Activated CD4-positive, alpha-beta T cell treated with anti-CD3 and anti-CD28 coated beads, Interleukin-2, amount 10 ng/mL, durations not matched to agents 7 days and 5 days (primary cell): Measurements from ENCODE around the gene BNC2. TPM values are rescaled to one million over a fixed set of nuclear protein-coding genes. Genes with fewer than 3 reads are reported as not detected.

Source experiments
- CTCF ChIA-PET: fragments of 350-600 bp; sonication (Branson Sonifier 250); formaldehyde crosslinking; loops from one replicate; lab custom pipeline; 2021; ENCODE audit warnings: antibody characterized with exemption; lab: Charles Lee
- POLR2A ChIA-PET: fragments of 350-600 bp; sonication (Branson Sonifier 250); formaldehyde crosslinking; loops from one replicate; lab custom pipeline; 2021; ENCODE audit warnings: antibody characterized with exemption; lab: Charles Lee
- DNase-seq: peaks from one replicate; pipeline ENCODE4 v3.0.0-alpha.2; 2020
- H3K27ac Mint-ChIP-seq: one replicate; pipeline ENCODE4 v1.8.0; 2021; ENCODE audit warnings: mild to moderate bottlenecking, moderate library complexity, mixed read lengths
- H3K27me3 Mint-ChIP-seq: one replicate; pipeline ENCODE4 v1.8.0; 2021; ENCODE audit warnings: mixed read lengths
- H3K36me3 Mint-ChIP-seq: one replicate; pipeline ENCODE4 v1.8.0; 2021; ENCODE audit warnings: low read depth, mixed read lengths
- H3K4me1 Mint-ChIP-seq: one replicate; pipeline ENCODE4 v1.8.0; 2021; ENCODE audit warnings: mixed read lengths
- H3K4me3 Mint-ChIP-seq: one replicate; pipeline ENCODE4 v1.8.0; 2021; ENCODE audit warnings: mild to moderate bottlenecking, moderate library complexity, mixed read lengths
- H3K9me3 Mint-ChIP-seq: one replicate; pipeline ENCODE4 v1.8.0; 2021; ENCODE audit warnings: mixed read lengths
- total RNA-seq, 2 experiments: library from RNA; stranded (reverse); gene quantifications; one replicate each; pipeline ENCODE4 v1.2.3, GENCODE V29; 2021

Gene BNC2
- total RNA-seq, 2 experiments from 2014 or later: not detected

- DNase-seq: no peak
These were observed 161.6 kb downstream of the BNC2 start for GRCh38 chr9:16708656-16709435.

GRCh38 chr9:16705111-16705604 lies 165.3 kb downstream of the BNC2 start:
- Mint-ChIP-seq H3K27me3 (no peaks in the 10 kb centered on the region), H3K27ac (no peak overlapping the region), H3K4me3 (no peak overlapping the region), H3K4me1 (no peaks in the 10 kb centered on the region), H3K9me3 (no peaks in the 10 kb centered on the region), H3K36me3 (no peaks in the 10 kb centered on the region)
- DNase-seq: no peak
- ChIA-PET POLR2A (no interaction called here), CTCF (no interaction called here)

More at GRCh38 chr9:16708656-16709435, 161.6 kb downstream of the BNC2 start:
- no peaks in the 10 kb centered on the region for H3K4me1 Mint-ChIP-seq
- H3K36me3 Mint-ChIP-seq: no peaks in the 10 kb centered on the region
- ChIA-PET CTCF (no interaction called here), POLR2A (no interaction called here)
- H3K27ac Mint-ChIP-seq: no peak overlapping the region
- H3K9me3 Mint-ChIP-seq: no peaks in the 10 kb centered on the region
- H3K4me3 Mint-ChIP-seq: no peak overlapping the region
- no peaks in the 10 kb centered on the region for H3K27me3 Mint-ChIP-seq

GRCh38 chr9:16704116-16705110 lies 166.1 kb downstream of the BNC2 start:
- CTCF ChIA-PET: no interaction called here

GRCh38 chr9:16701347-16701746 lies 169.1 kb downstream of the BNC2 start:
- ChIA-PET POLR2A (no interaction called here), CTCF (no interaction called here)
- Mint-ChIP-seq H3K4me3 (no peak overlapping the region), H3K4me1 (no peaks in the 10 kb centered on the region), H3K27me3 (no peaks in the 10 kb centered on the region), H3K9me3 (no peaks in the 10 kb centered on the region), H3K36me3 (no peaks in the 10 kb centered on the region), H3K27ac (no peak overlapping the region)
- no peak for DNase-seq

More at GRCh38 chr9:16704116-16705110, 166.1 kb downstream of the BNC2 start:
- Mint-ChIP-seq H3K36me3 (no peaks in the 10 kb centered on the region), H3K9me3 (no peaks in the 10 kb centered on the region), H3K27me3 (no peaks in the 10 kb centered on the region), H3K4me1 (no peaks in the 10 kb centered on the region), H3K27ac (no peak overlapping the region), H3K4me3 (no peak overlapping the region)
- no peak for DNase-seq
- POLR2A ChIA-PET: no interaction called here

GRCh38 chr9:16693616-16694015 lies 176.9 kb downstream of the BNC2 start:
- H3K9me3 Mint-ChIP-seq: no peaks in the 10 kb centered on the region
- H3K27ac Mint-ChIP-seq: no peak overlapping the region
- no peaks in the 10 kb centered on the region for H3K27me3 Mint-ChIP-seq
- ChIA-PET POLR2A (no interaction called here), CTCF (interaction anchor here (0.6 kb wide), 1 partner anchor 509 kb away, joined by 4 read pairs; no protein-coding TSS in a partner anchor)
- no peak for DNase-seq
- H3K36me3 Mint-ChIP-seq: no peaks in the 10 kb centered on the region
- no peak overlapping the region for H3K4me3 Mint-ChIP-seq
- no peaks in the 10 kb centered on the region for H3K4me1 Mint-ChIP-seq

- ChIA-PET CTCF (no interaction called here), POLR2A (no interaction called here)
- no peak overlapping the region for H3K4me3 Mint-ChIP-seq
These were observed 179.8 kb downstream of the BNC2 start for GRCh38 chr9:16690628-16691027.

GRCh38 chr9:16690205-16690604 lies 180.3 kb downstream of the BNC2 start:
- Mint-ChIP-seq H3K4me3 (no peak overlapping the region), H3K4me1 (no peaks in the 10 kb centered on the region), H3K9me3 (no peaks in the 10 kb centered on the region), H3K36me3 (no peaks in the 10 kb centered on the region), H3K27ac (no peak overlapping the region), H3K27me3 (no peaks in the 10 kb centered on the region)
- DNase-seq: no peak
- CTCF ChIA-PET: no interaction called here
- POLR2A ChIA-PET: no interaction called here

More at GRCh38 chr9:16690628-16691027, 179.8 kb downstream of the BNC2 start:
- Mint-ChIP-seq H3K9me3 (no peaks in the 10 kb centered on the region), H3K36me3 (no peaks in the 10 kb centered on the region), H3K27me3 (no peaks in the 10 kb centered on the region), H3K4me1 (no peaks in the 10 kb centered on the region), H3K27ac (no peak overlapping the region)
- DNase-seq: no peak

GRCh38 chr9:16689351-16689938 lies 181.0 kb downstream of the BNC2 start:
- ChIA-PET CTCF (no interaction called here), POLR2A (no interaction called here)
- no peak for DNase-seq
- Mint-ChIP-seq H3K27ac (no peak overlapping the region), H3K9me3 (no peaks in the 10 kb centered on the region), H3K4me1 (no peaks in the 10 kb centered on the region), H3K27me3 (no peaks in the 10 kb centered on the region), H3K36me3 (no peaks in the 10 kb centered on the region), H3K4me3 (no peak overlapping the region)

- H3K27ac Mint-ChIP-seq: no peak overlapping the region
- POLR2A ChIA-PET: no interaction called here
These were observed 181.7 kb downstream of the BNC2 start for GRCh38 chr9:16688814-16689213.

GRCh38 chr9:16687678-16688369 lies 182.6 kb downstream of the BNC2 start:
- Mint-ChIP-seq H3K4me3 (no peak overlapping the region), H3K36me3 (no peaks in the 10 kb centered on the region), H3K27ac (no peak overlapping the region), H3K4me1 (no peaks in the 10 kb centered on the region), H3K27me3 (no peaks in the 10 kb centered on the region), H3K9me3 (no peaks in the 10 kb centered on the region)
- DNase-seq: no peak
- CTCF ChIA-PET: no interaction called here
- POLR2A ChIA-PET: no interaction called here

More at GRCh38 chr9:16688814-16689213, 181.7 kb downstream of the BNC2 start:
- Mint-ChIP-seq H3K4me3 (no peak overlapping the region), H3K4me1 (no peaks in the 10 kb centered on the region), H3K36me3 (no peaks in the 10 kb centered on the region), H3K9me3 (no peaks in the 10 kb centered on the region), H3K27me3 (no peaks in the 10 kb centered on the region)
- no peak for DNase-seq
- CTCF ChIA-PET: no interaction called here

- no peaks in the 10 kb centered on the region for H3K4me1 Mint-ChIP-seq
- ChIA-PET CTCF (no interaction called here), POLR2A (no interaction called here)
- DNase-seq: no peak
- H3K36me3 Mint-ChIP-seq: no peaks in the 10 kb centered on the region
- no peaks in the 10 kb centered on the region for H3K27me3 Mint-ChIP-seq
- no peaks in the 10 kb centered on the region for H3K9me3 Mint-ChIP-seq
- no peak overlapping the region for H3K27ac Mint-ChIP-seq
- H3K4me3 Mint-ChIP-seq: no peak overlapping the region
These were observed 187.1 kb downstream of the BNC2 start for GRCh38 chr9:16683326-16683725.

GRCh38 chr9:16682273-16682672 lies 188.2 kb downstream of the BNC2 start:
- no peak overlapping the region for H3K4me3 Mint-ChIP-seq
- H3K27me3 Mint-ChIP-seq: no peaks in the 10 kb centered on the region
- H3K9me3 Mint-ChIP-seq: no peaks in the 10 kb centered on the region
- H3K36me3 Mint-ChIP-seq: no peaks in the 10 kb centered on the region
- DNase-seq: no peak
- H3K4me1 Mint-ChIP-seq: no peaks in the 10 kb centered on the region
- no peak overlapping the region for H3K27ac Mint-ChIP-seq
- ChIA-PET POLR2A (no interaction called here), CTCF (no interaction called here)
